ENCODE data around the gene RPS6KA3. TPM values are rescaled to one million over a fixed set of nuclear protein-coding genes. Genes with fewer than 3 reads are reported as not detected.

RPS6KA3 gene
- total RNA-seq, 5 donors from 2014 or later (not counting 1 experiment from before 2014, with no cell fraction given), result 65.2 to 89.9 (median 71.9) TPM

GRCh38 chrX:20101934-20102581 lies 164.7 kb downstream of the RPS6KA3 start:
- Histone ChIP-seq H3K27me3 (replicated peaks in 1 of 2; ENCODE audit: control insufficient read depth in 2 of 2, extremely low read depth in 1 of 2, insufficient read depth in 2 of 2, low read length in 1 of 2) (no peaks in the 10 kb centered on the region), H3K4me3 (ENCODE audit: control insufficient read depth in 1 of 2, extremely low read depth in 1 of 2, low read length in 1 of 2) (no peak overlapping the region), H3K9me3 (no peaks in the 10 kb centered on the region), H3K27ac (ENCODE audit: low read length) (no peak overlapping the region), H3K4me1 (ENCODE audit: control insufficient read depth in 1 of 2, extremely low read depth in 1 of 2, insufficient read depth in 2 of 2, low read length in 2 of 2) (no peaks in the 10 kb centered on the region), H3K36me3 (ENCODE audit: control insufficient read depth in 2 of 2, extremely low read depth in 1 of 2, insufficient read depth in 1 of 2, low read length in 1 of 2) (no peaks in the 10 kb centered on the region)
- Mint-ChIP-seq H3K4me3 (no peak overlapping the region), H3K9me3 (no peaks in the 10 kb centered on the region), H3K27me3 (no peaks in the 10 kb centered on the region), H3K36me3 (no peaks in the 10 kb centered on the region), H3K4me1 (no peaks in the 10 kb centered on the region), H3K27ac (no peak overlapping the region)
- no peak for DNase-seq
- WGBS (ENCODE audit: insufficient coverage), result no CpG with 5 or more reads among the region's 2 CpGs
- ATAC-seq (replicated peaks in 1 of 4), result no peak
- ChIA-PET POLR2A (no interaction called here), CTCF (no interaction called here)

Other genes starting within 250 kb of the RPS6KA3 start
- gene MAP7D2, start 150.0 kb downstream of the RPS6KA3 start, total RNA-seq, result under 1 TPM in 4 of 5 donors, not detected in 1; 0.13 to 0.83 (median 0.65) TPM
- gene EIF1AX, start 125.1 kb downstream of the RPS6KA3 start, total RNA-seq, result 10 to 100 TPM; 39.6 to 81.8 (median 52.6) TPM

All from T-cell (primary cell).